GM21367 (cell line): ENCODE results near the gene PNPLA7.
"Not testable (repeated sequence)": the region's sequence is repeated elsewhere in the genome, so short reads cannot be mapped to it uniquely, and the experiment has no call there.

Experiments used
- ATAC-seq: cut with Tn5 transposase; IDR thresholded peaks from one replicate; pipeline ENCODE4 v1.9.1; 2021; ENCODE audit not compliant: unreplicated experiment

The PNPLA7 gene

GRCh38 chr9:137516144-137516917, 33.9 kb downstream of the PNPLA7 start:
- ATAC-seq, result no peak

- no peak for ATAC-seq
Measured at GRCh38 chr9:137515338-137515724, 34.9 kb downstream of the PNPLA7 start.

- no peak for ATAC-seq
Measured at GRCh38 chr9:137514691-137515337, 35.4 kb downstream of the PNPLA7 start.

- ATAC-seq, result not testable (repeated sequence)
Measured at GRCh38 chr9:137513801-137514570, 36.2 kb downstream of the PNPLA7 start.

GRCh38 chr9:137513136-137513535, 37.1 kb downstream of the PNPLA7 start:
- not testable (repeated sequence) for ATAC-seq

- ATAC-seq, result no peak
Measured at GRCh38 chr9:137511758-137512463, 38.3 kb downstream of the PNPLA7 start.

GRCh38 chr9:137511126-137511525, 39.1 kb downstream of the PNPLA7 start:
- not testable (repeated sequence) for ATAC-seq

- ATAC-seq, result no peak
Measured at GRCh38 chr9:137509198-137509597, 41.0 kb downstream of the PNPLA7 start.

- ATAC-seq, result no peak
Measured at GRCh38 chr9:137506702-137507171, 43.5 kb downstream of the PNPLA7 start.

- ATAC-seq, result no peak
Measured at GRCh38 chr9:137506274-137506673, 43.9 kb downstream of the PNPLA7 start.

- no peak for ATAC-seq
Measured at GRCh38 chr9:137505421-137506140, 44.6 kb downstream of the PNPLA7 start.

GRCh38 chr9:137504432-137504777, 45.8 kb downstream of the PNPLA7 start:
- ATAC-seq, result no peak

GRCh38 chr9:137502008-137502911, 47.9 kb downstream of the PNPLA7 start:
- no peak for ATAC-seq

- no peak for ATAC-seq
Measured at GRCh38 chr9:137501457-137501856, 48.7 kb downstream of the PNPLA7 start.

- ATAC-seq, result no peak
Measured at GRCh38 chr9:137500666-137501397, 49.4 kb downstream of the PNPLA7 start.

GRCh38 chr9:137499858-137500661, 50.1 kb downstream of the PNPLA7 start:
- ATAC-seq, result no peak

GRCh38 chr9:137499416-137499815, 50.8 kb downstream of the PNPLA7 start:
- ATAC-seq, result no peak

GRCh38 chr9:137498720-137499150, 51.5 kb downstream of the PNPLA7 start:
- ATAC-seq, result no peak
